IPS-11a (cell line): ENCODE data around the gene TUBB.
A peak's percentile ranks its signal among the peaks of the same experiment; 100 is the strongest.
"Not testable (repeated sequence)": the region's sequence is repeated elsewhere in the genome, so short reads cannot be mapped to it uniquely, and the experiment has no call there.

Experiments
- H3K4me3 ChIP-seq: one replicate; pipeline ENCODE4 v1.5.1; 2013; ENCODE audit warnings: low read depth, low read length, control low read depth

TUBB gene

DNA sequence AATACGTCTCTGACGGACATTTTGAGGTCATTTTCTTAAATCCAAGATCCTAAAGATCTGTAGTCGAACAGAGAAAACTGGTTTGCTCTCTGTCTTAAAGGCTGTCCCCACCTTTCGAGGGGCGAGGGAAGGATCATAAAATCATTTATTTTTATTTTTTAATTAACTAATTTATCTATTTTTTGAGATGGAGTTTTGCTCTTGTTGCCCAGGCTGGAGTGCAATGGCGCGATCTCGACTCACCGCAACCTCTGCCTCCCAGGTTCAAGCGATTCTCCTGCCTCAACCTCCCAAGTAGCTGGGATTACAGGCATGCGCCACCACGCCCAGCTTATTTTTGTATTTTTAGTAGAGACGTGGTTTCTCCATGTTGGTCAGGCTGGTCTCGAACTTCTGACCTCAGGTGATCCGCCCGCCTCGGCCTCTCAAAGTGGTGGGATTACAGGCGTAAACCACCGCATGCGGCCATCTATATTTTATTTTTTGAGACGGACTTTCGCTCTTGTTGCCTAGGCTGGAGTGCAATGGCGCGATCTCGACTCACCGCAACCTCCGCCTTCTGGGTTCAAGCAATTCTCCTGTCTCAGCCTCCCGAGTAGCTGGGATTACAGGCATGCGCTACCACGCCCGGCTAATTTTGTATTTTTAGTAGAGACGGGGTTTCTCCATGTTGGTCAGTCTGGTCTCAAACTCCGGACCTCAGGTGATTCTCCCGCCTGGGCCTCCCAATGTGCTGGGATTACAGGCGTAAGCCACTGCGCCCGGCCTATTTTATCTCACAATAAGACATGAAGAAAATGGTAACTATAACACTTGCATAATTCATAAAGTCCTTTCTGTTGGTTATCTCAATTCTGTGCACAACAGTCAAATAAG, 2.1 kb upstream of the TUBB start:
- peak overlapping the region; percentile 47 for H3K4me3 ChIP-seq

DNA sequence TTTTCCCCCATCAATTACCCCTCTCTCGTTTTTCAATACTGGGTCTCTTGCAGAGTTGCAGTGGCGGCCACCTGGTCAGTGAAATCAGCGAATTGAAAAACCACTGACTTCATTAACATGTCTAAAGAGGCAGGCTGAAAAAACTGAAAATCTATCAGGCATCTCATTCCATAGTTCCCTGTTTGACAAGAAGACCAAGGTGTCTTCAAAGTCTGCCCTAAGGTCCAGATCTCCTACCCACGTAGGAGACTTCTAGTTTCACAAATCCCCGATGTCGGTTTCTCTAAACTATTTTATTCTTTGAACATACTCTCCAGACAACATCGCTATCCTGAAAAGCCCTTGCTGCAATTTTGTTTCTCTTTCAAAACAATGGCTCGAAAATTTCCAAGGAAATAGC, 796 bp upstream of the TUBB start:
- H3K4me3 ChIP-seq: peak overlapping the region; percentile 57

DNA sequence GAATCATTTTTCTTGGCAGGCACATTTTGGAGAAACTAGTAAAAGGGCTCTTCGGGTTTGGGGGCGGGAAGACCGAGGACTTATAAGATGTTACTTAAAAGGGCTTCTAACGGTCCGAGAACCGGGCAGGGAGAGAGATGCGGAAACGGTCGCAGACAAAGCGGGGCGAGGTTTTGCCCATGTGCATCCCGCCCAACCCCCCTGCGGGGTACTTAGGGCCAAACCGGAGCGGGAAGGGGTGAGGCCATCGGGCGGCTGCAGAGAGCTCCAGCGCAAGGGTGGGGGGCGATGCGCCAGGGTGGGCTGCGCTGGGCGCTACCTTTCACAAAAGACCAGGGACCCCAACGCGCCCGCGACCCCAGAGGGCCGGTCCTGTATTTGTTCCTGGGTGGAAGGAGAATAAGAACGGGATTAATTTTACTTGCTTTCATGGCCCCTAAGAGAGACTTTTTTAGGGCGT, 616 bp downstream of the TUBB start:
- H3K4me3 ChIP-seq: peak overlapping the region; percentile 97

DNA sequence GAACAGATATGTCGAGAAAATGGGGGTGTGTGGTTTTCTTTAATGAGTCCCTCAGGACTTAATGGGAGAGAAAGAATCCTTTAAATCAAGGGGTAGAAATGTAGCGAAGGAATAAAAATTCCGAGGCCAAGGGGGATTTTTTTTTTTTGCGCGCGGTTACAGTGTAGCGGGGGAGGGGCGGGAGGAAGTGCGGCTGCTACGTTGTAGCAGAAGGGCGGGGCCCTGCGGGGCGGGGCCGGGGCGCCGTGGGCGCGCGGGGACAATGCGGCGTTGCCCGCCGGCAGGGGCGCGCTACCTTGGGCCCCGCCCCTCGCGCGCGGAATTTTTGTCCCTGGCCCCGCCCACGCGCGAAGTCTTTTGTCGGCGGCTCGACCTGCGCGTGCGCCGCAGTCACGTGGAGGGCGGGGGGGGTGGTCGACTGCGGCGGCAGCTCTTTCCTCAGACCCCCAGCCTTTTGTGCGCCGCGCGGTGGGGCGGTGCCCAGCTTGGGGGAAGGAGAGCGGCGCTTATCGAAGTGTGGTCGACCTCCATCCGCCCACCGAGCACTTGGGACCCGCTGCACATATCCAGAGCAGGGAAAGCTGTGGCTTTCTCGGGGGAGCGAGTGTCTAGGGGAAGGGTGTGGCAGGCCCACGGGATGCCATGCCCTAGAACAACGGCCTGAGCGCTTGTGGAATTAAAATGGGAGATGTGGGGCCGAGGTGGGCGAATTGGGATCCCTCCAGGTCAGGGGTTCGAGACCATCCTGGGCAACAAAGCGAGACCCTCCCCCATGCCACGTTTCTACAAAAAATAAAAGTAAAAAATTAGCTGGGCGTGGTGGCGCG, 1.3 kb downstream of the TUBB start:
- peak overlapping the region; percentile 97 for H3K4me3 ChIP-seq

DNA sequence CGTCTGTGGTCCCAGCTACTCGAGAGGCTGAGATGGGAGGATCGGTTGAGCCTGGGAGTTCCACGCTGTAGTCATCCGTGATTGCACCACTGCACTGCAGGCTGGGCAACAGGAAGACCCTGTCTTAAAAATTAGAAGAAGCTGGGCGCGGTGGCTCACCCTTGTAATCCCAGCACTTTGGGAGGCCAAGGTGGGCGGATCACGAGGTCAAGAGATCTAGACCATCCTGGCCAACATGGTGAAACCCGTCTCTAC, 1.8 kb downstream of the TUBB start:
- H3K4me3 ChIP-seq: peak overlapping the region; percentile 97

DNA sequence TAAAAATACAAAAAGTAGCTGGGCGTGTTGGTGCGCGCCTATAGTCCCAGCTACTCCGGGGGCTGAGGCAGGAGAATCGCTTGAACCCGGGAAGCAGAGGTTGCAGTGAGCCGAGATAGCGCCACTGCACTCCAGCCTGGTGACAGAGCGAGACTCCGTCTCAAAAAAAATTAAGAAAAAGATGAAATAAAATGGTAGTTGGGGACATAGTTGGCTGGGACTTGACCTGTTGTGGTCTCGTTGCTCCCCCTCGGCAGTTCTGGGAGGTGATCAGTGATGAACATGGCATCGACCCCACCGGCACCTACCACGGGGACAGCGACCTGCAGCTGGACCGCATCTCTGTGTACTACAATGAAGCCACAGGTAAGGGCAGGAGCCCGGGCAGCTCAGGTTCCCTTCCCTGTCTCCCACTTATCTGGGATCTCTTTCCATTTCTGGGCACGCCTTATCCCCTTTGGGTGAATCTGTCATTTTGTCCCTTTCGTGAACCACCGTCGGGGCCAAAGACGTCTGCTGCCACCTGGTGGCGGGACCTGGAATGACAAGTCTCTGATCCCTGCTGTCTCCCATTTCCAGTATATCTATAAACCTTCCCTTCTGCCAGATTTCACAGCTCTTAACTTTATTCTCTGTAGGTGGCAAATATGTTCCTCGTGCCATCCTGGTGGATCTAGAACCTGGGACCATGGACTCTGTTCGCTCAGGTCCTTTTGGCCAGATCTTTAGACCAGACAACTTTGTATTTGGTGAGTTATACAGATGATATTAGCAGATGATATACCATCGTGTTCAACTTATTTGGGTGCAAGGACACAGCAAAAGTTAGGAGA, 2.3 kb downstream of the TUBB start:
- H3K4me3 ChIP-seq: peak overlapping the region; percentile 97

DNA sequence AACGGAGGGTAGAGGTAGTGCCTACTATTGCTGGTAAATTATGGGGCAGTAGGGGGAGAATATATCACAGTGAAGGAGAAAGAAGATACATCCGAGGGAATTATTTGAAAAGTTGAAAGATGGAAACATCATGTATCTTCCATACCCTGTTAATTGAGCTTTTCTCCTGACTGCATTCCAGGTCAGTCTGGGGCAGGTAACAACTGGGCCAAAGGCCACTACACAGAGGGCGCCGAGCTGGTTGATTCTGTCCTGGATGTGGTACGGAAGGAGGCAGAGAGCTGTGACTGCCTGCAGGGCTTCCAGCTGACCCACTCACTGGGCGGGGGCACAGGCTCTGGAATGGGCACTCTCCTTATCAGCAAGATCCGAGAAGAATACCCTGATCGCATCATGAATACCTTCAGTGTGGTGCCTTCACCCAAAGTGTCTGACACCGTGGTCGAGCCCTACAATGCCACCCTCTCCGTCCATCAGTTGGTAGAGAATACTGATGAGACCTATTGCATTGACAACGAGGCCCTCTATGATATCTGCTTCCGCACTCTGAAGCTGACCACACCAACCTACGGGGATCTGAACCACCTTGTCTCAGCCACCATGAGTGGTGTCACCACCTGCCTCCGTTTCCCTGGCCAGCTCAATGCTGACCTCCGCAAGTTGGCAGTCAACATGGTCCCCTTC, 3.1 kb downstream of the TUBB start:
- H3K4me3 ChIP-seq: not testable (repeated sequence)

DNA sequence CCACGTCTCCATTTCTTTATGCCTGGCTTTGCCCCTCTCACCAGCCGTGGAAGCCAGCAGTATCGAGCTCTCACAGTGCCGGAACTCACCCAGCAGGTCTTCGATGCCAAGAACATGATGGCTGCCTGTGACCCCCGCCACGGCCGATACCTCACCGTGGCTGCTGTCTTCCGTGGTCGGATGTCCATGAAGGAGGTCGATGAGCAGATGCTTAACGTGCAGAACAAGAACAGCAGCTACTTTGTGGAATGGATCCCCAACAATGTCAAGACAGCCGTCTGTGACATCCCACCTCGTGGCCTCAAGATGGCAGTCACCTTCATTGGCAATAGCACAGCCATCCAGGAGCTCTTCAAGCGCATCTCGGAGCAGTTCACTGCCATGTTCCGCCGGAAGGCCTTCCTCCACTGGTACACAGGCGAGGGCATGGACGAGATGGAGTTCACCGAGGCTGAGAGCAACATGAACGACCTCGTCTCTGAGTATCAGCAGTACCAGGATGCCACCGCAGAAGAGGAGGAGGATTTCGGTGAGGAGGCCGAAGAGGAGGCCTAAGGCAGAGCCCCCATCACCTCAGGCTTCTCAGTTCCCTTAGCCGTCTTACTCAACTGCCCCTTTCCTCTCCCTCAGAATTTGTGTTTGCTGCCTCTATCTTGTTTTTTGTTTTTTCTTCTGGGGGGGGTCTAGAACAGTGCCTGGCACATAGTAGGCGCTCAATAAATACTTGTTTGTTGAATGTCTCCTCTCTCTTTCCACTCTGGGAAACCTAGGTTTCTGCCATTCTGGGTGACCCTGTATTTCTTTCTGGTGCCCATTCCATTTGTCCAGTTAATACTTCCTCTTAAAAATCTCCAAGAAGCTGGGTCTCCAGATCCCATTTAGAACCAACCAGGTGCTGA, 3.9 kb downstream of the TUBB start:
- H3K4me3 ChIP-seq: not testable (repeated sequence)

DNA sequence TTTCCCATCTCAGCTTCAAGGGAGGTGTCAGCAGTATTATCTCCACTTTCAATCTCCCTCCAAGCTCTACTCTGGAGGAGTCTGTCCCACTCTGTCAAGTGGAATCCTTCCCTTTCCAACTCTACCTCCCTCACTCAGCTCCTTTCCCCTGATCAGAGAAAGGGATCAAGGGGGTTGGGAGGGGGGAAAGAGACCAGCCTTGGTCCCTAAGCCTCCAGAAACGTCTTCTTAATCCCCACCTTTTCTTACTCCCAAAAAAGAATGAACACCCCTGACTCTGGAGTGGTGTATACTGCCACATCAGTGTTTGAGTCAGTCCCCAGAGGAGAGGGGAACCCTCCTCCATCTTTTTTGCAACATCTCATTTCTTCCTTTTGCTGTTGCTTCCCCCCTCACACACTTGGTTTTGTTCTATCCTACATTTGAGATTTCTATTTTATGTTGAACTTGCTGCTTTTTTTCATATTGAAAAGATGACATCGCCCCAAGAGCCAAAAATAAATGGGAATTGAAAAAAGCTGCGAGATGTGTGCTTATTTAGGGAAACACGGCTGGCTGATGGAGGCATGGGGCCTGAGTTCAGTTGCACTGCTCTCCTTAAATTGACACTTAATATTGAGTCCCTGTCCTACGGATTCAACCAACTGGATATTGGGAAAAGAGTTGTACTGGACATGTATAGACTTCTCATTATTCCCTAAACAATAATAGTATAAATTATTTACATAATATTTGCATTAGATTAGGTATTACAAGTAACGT, 4.9 kb downstream of the TUBB start:
- no peak overlapping the region for H3K4me3 ChIP-seq

DNA sequence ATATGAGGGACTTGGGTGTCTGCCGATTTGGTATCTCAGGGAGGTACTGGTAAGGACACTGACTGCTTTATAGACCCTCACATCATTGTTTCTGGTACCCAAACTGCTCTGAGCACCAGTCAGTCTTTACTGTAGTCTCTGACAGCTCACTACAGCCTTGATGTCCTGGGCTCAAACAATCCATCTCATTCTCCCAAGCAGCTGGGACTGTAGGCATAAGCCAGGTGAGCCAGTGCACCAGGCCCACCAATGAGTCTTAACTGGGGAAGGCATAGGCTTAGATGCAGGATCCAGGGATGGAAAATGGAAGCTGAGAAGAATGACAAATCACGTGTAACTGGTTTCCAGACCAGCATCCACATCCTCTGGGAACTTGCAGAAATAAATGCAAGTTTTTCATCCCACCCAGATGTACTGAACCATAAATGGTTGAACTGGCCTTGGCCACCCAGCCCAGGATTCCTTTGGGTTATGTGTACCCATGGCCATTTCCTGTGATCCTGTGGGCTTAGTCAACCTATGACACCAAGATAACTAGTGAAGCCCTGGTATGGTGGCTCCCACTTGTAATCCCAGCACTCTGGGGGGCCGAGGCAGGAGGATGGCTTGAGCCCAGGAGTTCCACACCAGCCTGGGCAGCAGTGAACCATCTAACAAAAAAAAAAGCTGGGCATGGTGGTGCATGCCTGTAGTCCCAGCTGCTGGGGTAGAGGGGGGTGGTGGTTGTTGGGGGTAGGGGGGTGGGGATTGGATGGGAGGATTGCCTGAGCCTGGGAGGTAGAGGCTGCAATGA, 5.8 kb downstream of the TUBB start:
- H3K4me3 ChIP-seq: no peak overlapping the region

DNA sequence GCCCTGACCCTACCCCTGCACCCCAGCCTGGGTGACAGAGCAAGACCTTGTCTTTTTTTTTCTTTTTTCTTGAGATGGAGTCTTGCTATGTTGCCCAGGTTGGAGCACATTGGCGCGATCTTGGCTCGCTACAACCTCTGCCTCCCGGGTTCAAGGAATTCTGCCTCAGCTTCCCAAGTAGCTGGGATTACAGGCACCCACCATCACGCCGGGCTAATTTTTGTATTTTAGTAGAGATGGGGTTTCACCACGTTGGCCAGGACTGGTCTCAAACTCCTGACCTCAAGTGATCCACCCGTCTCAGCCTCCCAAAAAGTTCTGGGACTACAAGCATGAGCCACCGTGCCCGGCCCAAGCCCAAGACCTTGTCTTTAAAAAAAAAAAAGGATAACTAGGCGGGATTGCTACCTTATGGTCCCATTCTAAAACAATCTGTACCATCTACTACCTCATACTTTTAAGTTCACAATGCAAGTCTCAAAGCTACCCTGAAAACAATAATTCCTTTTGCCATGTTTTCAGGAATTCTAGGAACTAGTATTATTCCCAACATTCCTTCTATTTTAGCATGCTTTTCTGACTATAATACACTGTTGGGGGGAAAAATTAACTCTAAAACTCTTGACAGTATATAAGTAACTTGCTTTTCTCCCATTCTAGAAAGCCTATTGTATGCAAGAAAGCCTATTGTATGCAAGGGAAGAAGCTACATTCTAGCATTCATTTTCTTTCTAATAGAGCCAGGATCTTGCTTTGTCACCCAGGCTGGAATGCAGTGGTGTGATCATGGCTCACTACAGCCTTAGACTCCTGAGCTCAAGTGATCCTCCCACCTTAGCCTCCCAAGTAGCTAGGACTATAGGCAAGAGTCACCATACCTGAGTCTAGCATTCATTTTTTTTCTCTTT, 6.6 kb downstream of the TUBB start:
- no peak overlapping the region for H3K4me3 ChIP-seq

DNA sequence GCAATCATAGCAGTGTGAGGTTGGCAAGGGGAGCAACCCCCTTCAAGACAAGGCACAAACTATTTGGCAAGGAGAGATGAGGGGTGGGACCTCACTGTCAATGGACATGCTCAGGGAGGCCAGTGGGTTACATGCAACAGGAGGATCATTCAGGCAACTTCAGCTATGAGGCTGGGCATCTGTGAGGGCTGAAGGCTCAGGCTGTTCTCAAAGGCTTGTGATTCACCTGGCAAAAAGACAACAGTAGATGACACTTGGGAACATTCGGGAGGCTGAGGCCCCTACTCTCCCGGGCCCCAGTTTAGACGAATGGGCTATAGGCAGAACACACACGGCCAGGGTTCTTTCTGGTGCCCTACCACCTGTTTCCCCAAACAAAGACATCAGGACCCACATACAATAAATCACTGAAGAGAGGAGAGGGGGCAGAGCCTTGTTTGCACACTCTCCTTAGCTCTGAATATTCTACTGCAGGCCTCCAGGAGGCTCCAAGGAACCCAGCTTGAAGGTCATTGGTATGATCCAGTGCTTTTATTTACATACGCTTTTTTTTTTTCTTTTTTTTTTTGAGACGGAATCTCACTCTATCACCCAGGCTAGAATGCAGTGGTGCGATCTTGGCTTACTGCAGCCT, 7.9 kb downstream of the TUBB start:
- H3K4me3 ChIP-seq: no peak overlapping the region

DNA sequence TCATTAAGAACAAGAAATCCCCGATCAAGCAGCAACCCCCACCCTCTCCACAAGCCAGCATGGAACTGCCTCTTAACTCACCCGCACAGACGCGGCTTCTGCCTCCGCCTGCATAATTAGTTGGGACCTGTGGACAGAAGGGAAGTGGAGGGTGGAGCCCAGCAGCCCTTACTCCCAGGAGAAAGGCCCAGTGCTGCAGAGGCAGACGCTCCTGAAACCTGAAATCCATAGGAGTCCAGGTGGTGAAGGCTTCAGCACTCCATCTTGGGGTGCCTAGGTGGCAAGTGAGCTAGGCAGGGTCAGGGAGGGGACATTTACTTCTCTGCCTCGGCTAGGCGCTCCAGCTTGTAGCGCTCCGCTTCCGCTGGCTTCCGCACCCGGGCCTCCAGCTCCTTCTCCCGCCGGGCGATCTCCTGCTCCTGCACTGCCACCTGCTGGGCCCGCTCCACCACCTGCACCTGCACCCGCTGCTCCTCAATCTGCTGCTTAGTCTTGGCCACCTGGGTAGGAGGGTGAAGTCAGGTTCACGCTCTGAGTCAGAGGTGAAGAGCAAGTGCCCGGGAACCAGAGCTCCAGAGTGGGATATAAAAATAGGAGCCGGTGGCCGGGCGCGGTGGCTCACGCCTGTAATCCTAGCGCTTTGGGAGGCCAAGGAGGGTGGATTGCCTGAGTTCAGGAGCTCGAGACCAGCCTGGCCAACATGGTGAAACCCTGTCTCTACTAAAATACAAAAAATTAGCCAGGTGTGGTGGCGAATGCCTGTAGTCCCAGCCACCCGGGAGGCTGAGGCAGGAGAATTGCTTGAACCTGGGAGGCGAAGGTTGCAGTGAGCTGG, 10.7 kb downstream of the TUBB start:
- H3K4me3 ChIP-seq: no peak overlapping the region

DNA sequence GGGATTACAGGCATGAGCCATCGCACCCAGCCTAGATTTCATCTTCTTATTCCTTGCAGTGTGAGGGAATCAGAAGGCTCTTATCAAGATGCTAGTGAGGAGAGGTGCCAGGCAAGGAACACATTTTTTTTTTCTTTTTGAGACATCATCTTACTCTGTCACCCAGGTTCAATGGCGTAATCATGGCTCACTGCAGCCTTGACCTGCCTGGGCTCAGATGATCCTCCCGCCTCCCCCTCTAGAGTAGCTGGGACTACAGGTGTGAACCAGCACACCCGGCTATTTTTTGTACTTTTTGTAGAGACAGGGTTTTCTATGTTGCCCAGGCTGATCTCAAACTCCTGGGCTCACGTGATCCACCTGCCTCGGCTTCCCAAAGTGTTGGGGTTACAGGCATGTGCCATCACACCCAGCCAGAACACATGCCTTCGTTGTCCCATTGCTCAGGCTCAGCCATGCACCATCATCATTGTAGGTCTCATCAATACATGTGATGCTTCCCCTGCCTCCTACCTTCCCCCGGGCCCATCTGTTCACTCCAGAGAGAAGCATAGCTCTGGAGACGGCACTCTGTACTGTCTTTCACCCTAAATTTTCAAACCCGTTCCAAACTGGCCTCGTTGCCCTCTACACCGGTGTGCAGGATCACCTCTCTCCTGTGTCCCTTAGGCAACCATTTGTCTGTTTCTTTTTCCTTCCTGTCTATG, 12.2 kb downstream of the TUBB start:
- H3K4me3 ChIP-seq: no peak overlapping the region

DNA sequence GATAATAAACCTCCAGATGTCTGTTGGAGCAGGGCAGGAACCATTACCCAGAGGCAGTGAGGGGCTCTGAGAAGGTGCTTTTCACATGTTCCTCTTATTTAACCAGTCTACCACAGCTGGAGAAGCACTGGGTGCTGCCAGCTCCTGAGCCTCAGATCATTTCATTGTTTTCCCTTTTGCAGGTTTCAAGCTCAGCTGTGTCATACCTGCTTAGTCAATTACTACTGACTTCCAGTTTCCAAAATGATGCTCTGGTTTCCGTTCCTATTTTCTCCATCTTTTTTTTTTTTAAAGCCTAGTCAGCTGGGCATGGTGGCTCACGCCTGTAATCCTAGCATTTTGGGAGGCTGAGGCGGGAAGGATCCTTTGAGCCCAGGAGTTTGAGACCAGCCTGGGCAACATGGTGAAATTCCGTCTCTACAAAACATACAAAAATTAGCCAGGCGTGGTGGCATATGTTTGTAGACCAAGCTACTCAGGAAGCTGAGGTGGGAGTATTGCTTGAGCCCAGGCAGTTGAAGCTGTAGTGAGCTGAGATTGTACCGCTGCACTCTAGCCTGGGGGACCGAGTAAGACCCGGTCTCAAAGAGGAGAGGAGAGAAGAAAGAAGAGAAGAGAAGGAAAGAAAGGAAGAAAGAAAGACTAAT, 15.6 kb downstream of the TUBB start:
- no peak overlapping the region for H3K4me3 ChIP-seq
